NCI-H2171 (cell line): ENCODE measurements around the gene FEN1.

Source experiments
- DNase-seq: peaks from one replicate; lab custom pipeline; 2025; lab: John Stamatoyannopoulos, UW

FEN1 gene

DNA sequence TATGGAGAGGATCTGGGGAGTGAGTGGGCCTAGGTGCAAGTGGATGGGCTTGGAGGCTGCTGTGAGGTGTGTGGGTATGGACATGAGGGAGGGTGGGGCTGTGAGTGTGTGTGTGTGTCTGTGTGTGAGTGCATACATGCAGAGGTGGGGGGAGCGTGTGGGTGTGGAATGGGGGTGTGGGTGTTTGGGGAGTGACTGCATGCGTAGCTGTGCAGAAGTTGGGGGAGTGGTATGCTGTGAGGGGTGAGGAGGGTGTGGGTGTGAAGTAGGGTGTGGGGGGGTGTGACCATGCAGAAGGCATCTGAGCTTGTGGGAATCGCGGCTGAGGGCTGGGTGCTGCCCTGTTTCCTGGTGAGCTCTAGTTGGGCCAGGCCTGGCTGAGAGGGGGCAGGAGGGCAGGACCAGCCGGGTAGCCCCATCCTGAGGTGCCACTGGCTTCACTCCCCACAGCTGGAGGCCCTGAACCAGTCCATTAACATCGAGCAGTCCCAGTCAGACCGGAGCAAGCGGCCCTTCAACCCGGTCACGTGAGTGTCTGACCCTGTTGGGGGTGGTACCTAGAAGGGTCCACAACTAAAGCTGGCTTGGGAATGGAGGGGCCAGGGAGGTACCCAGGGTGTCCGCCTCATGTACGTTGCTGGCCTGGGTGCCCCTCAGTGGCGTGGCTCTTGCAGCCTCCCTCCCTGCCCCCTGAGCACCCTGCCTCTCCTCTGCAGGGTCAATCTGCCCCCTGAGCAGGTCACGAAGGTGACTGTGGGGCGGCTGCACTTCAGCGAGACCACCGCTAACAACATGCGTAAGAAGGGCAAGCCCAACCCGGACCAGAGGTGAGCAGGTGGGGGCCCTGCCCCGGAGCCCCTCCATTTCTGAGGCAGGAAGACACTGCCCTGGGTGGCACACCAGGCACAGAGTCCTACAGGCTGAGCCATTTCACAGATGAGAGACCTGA, 16.8 kb upstream of the FEN1 start:
- no peak for DNase-seq

DNA sequence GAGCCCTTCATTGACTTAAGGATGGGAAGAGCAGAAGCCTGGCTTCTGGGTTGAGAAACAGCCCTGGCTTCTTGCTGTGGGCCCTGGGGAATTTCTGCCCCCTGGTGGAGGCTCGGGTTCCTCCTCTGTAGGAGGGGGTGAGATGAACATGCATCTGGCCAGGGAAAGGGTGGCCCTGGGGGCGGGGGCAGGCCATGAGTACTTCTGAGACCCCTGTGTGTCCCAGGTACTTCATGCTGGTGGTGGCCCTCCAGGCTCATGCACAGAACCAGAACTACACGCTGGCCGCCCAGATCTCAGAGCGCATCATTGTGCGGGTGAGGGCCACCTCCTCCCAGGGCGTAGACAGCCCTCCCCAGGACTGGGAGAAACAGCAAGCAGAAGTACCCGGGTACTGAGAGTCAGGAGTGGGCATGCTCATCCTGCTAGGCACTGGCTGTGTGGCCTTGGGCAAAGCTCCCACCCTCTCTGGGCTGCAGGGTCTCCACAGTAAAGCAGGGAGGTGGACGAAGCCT, 16.1 kb upstream of the FEN1 start:
- no peak for DNase-seq

DNA sequence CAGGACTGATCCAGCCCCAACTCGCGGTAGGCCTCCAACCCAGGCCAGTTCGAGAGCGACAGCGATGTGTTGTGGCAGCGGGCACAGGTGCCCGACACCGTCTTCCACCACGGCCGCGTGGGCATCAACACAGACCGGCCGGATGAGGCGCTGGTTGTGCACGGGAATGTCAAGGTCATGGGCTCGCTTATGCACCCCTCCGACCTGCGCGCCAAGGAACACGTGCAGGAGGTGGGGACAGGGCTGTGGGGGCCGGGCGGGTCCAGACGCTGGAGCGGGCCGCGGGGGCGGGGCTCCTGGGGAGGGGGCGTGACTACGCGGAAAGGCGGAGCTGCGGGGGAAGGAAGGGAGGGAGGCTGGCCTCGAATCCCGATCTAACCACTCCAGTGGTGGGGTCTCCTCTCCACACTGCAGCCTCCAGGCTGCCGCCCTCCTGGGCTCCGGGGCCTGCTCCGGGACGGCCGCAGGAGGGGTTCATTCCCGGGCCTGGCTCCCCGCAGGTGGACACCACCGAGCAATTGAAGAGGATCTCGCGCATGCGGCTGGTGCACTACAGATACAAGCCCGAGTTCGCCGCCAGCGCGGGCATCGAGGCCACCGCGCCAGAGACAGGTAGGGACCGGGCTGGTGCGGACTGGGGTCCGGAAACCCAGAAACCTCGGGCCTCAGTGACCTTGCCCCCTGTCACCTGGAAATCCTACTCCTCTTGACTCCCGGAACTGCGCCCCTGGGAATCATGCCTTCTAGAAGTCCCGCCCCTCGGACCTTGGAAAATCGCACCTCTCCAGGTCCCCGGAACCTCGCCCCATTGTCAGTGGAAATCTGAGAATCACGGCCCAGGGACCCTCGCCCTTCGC, 15.2 kb upstream of the FEN1 start:
- no peak for DNase-seq

DNA sequence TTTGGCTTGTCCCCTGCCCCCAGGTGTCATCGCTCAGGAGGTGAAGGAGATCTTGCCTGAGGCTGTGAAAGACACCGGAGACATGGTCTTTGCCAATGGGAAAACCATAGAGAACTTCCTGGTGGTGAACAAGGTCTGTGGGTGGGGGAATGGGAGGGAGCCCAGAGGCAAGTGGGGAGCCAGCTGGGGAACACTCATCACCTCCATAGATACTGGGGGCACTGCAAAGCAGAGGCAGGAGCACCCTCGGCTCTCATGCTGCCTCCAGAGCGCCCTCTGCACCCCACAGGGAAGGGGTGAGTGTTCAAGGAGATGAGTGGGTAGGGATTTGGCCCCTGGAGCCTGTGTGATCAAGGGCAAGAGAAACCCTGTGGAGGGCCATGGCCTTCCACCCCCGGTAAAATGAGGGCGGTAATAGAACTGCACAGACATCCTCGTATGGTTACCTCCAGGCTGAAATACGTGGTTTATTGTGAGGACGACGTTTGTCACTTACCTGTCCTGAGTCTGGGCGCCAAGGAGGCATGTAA, 14.3 kb upstream of the FEN1 start:
- no peak for DNase-seq

DNA sequence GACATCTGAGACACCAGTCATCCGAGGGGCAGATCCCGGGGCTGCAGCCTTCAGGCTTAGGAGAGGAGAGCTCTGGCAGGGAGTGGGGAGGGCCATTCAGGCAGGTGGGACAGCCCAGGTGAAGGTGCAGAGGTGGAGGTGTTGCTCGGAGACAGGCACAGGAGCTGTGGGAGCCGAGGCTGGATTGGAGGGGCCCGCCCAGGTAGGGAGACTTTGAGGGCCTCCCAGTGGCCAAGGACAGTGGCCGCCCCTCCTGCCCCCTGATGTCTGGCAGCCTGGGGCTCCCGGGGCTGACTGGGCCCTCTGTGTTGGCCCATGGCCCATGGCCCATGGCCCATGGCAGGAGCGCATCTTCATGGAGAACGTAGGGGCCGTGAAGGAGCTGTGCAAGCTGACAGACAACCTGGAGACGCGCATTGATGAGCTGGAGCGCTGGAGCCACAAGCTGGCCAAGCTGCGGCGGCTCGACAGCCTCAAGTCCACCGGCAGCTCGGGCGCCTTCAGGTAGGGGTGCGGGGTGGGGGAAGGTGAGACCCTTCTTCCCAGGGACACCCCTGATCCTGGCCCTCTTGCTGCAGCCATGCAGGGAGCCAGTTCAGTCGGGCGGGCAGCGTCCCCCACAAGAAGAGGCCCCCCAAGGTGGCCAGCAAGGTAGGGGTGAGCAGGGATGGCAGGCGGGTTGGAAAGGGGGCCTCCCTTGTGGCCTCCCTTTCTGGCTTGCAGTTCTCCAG, 13.6 kb upstream of the FEN1 start:
- DNase-seq = no peak

DNA sequence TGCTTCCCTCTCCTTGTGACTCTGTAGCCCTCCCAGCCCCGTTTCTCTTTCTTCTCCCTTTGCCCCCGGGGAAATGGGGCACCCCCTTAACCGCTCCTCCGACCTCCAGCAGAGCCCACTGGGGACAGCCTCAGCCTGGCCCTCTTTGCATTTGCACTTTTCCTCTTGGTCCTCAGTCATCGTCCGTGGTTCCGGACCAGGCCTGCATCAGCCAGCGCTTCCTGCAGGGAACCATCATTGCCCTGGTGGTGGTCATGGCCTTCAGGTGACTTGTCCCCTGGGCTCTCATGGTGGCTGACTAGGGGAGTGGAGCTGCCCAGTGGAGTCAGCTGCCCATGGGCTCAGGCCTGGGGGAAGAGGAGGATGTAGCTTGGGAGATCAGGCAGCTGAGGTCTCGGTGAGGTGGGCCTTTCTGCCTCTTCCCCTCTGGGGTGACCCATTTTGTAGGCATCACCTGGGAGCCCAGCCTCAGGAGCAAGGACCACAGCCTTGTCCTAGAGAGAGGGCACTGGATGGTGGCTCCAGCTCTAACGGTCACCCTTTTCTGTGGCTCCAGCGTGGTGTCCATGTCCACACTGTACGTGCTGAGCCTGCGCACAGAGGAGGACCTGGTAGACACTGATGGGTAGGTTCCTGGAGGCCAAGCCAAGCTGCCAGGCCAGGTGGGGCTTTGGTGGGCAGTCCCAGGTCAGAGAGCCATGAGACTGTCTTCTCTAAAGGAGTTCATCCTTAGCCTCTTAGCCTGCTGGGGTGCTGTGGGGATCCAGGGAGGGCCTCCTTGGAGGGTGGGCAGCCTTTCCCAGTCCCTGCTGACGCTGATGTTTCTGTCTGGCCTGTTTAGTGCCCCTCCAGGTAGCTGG, 12.8 kb upstream of the FEN1 start:
- DNase-seq = no peak

DNA sequence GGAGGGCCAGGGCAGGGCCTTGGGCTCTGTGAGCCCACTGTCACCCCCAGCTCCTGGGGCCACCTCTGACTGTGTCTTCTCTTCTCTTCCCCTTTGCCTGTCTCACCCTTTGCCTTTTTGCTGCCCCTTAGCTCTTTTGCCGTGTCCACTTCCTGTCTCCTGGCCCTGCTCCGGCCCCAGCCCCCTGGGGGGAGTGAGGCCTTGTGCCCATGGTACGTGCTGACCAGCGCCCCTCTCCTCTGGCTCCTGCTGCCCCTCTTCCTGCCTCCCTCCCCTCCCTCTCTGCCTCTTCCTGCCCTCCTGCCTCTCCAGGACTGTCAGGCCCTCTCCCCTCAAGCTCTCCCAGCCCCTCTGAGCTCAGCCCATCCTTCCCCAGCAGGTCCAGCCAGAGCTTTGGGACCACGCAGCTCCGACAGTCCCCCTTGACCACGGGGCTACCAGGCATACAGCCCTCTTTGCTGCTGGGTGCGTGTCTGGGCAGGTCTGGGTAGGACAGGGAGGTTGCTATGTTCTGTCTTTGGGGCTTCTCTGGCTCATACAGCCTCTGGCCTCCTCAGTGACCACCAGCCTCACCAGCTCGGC, 12.0 kb upstream of the FEN1 start:
- no peak for DNase-seq

DNA sequence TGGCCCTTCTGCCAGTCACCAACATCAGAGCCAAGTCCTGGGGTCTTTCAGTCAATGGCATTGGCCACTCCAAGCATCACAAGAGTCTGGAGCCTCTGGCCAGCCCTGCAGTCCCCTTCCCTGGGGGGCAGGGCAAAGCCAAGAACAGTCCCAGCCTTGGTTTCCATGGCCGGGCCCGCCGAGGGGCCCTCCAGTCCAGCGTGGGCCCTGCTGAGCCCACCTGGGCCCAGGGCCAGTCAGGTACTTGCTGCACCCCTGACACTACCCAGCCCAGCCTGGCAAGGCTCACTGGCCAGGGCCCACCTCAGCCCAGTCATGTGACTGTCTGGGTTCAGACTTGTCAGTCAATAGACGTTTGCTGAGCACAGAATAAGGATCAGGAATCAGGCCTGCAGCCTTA, 11.1 kb upstream of the FEN1 start:
- DNase-seq = no peak

DNA sequence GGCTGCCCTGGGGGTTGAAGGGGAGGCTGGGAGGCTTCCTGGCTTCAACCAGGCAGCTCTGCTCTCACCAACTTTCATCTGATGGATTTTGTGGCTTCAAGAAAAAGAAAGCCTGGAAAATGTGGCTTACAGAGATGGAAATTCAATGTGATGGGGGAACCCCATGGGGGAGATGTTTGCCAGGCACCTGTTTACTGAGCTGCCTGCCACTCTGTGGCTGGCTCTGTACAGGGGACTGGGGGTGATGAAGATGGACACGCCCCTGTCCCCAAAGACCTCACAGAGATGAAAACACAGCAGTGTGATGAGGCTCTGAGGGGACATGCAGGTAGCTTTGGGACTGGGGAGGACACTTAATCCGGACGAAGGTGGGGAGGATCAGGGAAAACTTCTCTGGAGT, 10.4 kb upstream of the FEN1 start:
- no peak for DNase-seq

DNA sequence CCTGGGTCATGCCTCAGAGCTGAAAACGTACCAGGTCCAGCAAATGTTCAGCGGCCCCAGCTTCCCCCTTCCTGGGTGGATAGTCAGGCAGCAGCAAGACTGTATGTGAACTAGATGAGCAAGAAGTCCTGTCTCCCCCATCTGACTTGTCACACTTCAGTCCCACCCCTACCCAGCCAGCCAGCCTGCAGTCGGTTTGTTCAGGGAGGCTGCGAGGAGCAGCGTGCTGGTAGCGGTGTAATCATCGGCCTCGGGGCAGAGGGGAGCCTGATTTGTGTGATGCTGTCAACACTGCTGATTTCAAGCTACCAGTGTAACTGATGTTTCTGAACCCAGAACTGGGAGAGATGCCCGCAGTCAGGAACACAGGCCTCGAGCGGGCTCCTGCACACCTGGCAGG, 9.9 kb upstream of the FEN1 start:
- DNase-seq = no peak

DNA sequence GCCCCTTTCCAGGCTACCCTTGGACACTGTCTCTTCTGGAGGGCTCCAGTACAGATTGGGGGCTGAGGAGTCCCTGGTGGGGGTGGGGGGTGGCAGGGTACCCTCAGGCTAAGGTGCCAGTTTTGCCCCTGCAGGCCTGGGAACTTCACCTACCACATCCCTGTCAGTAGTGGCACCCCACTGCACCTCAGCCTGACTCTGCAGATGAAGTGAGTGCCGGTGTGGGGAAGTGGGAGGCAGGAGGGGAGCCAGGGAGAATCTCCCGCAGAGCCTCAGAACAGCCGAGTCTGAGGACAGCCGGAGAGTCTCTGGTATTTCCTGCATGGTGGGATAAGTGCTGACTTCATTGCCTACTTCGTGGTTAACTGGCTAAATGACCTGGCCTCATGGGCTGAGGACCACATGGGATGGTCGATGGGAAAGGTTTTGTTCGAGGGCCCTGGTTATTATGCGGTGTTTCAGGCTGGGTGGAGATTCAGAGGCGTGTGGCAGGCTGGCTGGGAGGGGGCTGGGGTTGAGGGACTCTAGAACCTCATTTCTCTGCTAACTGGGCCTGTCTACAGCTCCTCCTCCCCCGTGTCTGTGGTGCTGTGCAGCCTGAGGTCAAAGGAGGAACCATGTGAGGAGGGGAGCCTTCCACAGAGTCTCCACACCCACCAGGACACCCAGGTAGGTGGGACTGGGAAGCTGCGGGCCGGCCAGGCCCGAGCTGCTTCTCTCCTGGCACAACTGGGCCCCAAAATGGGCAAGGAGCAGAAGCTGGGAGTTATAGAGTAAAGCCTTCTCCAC, 8.8 kb upstream of the FEN1 start:
- no peak for DNase-seq

DNA sequence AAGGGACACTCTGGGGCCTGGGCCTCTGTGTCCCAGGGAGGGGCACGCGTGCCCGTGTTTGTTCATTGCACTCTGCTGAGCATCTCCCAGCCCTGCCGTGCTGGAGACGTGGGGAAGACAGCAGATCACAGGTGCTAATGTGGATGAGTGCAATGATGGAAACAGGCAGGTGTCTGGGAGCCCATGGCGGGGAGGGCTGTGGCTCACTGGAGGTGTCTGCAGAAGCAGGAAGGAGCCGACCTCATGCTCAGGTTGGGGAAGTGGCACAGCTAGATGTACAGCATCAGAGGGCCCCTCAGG, 8.3 kb upstream of the FEN1 start:
- DNase-seq = no peak

DNA sequence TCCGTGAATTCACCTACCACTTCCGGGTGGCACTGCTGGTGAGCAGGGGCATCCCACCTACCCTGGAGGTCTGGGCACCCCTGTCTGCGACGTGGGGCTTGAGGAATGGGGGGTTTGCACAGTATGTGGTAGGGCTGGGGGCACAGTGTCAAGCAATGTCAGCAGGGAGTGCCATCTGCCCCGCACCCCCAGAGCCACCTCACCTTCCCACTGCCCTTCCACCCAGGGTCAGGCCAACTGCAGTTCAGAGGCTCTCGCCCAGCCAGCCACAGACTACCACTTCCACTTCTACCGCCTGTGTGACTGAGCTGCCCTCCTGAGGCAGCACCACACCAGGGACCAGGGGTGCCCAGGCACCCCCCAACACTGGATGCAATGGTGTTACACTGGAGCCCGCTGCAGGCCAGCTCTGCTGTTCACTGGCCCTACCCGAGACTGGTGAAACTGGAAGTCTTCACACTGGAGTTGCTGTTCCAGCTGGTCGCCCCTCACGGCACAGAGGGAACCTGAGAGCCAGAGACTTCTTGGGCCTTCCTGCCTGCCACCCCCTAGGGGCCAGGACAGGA, 6.8 kb upstream of the FEN1 start:
- DNase-seq = no peak

DNA sequence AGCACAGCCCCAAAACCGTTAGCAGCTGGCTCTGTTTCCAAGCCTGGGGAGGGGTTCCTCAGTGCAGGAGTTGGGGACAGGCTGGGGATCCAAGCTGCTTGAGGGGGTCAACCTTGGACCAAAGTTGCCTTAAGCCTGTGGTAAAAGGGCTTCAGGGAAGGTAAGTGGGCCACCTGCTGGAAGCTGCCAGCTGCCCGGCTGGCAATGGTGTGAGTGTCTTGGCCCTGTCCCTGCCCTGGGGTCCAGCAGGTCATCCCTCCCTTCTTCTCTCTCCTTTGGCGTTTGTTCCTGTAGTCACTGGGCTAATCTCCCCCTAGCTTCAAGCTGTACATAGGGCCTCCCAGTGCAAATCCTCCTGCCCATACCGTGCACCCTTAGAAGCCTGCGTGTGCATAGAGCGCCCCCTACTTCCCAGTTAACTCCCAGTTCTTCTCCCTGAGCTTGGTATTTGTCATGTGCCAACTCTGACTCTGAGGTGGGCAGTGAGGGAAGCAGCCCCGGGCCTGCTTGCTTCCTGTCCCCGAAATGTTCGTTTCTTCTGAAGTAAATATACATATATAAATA, 4.7 kb upstream of the FEN1 start:
- DNase-seq = no peak

DNA sequence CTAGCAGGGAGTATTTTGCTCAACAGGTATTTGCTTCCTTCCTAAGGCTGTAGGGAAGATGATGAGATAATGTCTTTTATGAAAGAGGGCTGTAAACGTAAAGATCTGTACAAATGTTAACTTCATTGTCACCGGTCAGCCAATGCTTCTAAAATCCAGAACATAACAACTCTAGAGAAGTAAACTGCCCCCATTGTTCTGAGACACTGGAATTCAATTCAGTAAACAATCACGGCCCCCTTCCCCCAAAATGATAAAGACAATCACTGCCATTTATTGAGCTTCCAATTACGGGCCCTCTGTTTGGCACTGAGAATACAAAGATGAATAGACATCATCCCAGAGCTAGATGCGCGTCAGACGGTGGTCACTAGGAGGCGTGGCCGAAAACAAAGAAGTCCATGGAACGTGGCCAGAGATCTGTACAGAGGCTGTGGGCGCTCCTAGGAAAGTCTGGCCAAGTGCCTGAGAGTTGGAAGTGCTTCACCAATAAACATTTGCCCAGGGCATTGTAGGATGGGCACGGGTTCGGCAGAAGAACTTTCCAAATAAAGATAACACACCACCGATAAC, 888 bp upstream of the FEN1 start:
- DNase-seq = no peak

DNA sequence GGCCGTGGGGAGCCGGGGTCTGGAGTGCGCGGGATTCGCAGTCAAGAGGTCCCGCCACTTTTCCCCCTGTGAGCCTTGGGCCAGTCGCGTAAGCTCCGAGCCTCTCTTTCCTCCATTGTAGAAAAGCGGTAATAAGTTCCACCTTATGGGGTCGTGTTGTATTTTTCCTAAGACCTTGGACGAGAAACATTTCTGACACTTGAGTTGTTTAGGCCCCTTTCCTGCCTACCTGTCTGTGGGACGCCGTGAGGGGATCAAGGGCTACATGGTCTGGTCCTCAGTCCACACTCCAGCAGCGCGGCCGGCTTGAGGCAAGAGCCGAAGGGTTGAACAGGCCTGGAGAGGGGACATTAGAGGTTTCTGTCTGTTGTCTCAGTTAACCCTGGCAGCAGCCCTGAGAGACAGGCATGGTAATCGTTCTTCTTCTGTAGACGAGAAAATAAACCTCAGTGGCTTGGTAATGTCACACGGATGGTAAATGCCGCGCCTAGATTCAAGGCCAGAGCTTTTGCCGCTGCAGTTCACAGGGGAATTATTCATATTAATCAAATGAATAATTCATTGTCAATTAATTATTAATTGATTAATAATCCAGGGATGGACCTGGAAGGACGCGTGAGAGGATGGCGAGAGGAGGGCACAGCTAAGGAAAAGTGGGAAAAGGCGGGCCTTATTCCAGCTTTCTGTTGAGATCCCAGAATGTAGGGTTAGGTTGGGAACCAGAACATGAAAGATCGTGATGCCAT, 545 bp downstream of the FEN1 start:
- peak; percentile 78 for DNase-seq

DNA sequence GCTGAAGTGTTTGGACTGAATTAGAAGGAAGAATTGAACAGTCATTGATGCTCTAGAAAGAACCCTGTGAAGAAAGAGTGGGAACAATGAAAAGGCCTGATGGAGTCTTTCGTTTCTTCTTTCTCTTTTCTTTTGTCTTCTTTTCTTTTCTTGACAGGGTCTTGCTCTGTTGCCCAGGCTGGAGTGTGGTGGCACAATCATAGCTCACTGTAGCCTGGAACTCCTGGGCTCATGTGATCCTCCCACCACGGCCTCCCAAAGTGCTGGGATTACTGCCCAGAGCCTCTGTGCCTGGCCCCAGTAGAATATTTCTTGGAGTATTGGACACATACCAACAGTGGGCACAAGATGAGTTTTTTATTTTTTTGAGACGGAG, 1.1 kb downstream of the FEN1 start:
- DNase-seq = no peak

DNA sequence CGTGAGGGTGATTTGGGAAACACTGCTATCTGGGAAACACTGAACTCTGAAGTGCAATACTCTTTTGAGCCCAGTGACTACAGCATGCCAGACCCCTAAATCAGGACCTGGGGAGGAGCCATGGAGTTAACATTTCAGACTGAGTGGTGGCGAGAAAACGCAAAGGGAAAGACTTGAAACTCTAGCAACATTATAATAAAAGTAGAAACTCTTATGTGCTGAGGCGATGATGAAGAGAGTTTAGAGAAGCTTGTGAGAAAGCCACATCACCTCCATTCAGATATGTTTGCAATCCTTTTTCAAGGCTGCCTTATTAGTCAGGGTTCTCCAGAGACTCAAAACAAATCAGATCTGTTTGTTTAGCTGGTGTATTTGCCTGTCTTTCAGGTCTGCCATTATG, 1.9 kb downstream of the FEN1 start:
- DNase-seq = no peak
